ENCODE measurements around the gene MAGOH.

Gene MAGOH

GRCh38 chr1:53270107-53270506 is 31.8 kb upstream of the MAGOH start:
- no peak for DNase-seq

DNA sequence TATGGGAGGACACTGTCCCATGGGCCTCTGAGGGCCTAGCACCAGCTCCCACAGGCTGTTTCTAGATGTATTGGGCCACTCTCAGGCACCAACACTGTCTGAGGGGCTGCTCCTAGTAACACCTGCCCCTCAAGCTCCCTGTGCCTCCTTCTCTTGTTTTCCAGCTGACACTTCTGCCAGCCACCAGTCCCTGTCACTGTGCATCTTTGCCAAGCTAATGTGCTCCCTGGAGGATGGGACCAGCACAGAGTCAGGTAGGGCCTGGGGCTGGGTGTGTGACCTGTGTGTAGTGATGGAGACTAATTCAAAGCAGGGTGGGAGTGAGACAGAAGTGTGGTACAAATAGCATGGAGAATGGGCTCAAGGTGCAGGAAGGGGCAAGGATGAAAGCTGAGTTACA is 29.4 kb upstream of the MAGOH start:
- DNase-seq = no peak

- DNase-seq = peak; percentile 8
Measured at GRCh38 chr1:53266038-53266437, 27.7 kb upstream of the MAGOH start.

GRCh38 chr1:53265581-53265980 is 27.3 kb upstream of the MAGOH start:
- DNase-seq = no peak

DNA sequence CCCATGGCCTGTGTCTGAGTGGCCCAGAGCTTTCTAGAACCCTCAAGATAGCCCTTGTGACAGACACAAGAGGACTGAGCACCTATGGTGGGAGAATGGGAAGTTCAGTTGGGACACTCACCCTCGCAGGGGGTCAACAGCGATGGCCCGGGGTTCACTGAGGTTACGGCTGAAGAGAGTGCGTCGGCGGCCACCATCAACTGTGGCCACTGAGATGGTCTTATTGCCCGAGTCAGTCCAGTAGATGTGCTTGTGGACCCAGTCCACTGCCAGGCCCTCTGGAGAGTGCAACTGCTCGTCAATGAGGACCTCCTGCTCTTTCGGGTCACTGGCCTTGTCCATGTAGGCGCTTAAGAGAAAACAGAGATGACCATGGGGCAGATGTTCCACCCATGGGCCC is 25.7 kb upstream of the MAGOH start:
- no peak for DNase-seq

- DNase-seq = no peak
Measured at GRCh38 chr1:53262000-53262399, 23.7 kb upstream of the MAGOH start.

- DNase-seq = no peak
Measured at GRCh38 chr1:53260631-53261247, 22.4 kb upstream of the MAGOH start.

GRCh38 chr1:53259932-53260331 is 21.6 kb upstream of the MAGOH start:
- no peak for DNase-seq

- no peak for DNase-seq
Measured at GRCh38 chr1:53258216-53258615, 19.9 kb upstream of the MAGOH start.

GRCh38 chr1:53257454-53258081 is 19.2 kb upstream of the MAGOH start:
- DNase-seq = no peak

DNA sequence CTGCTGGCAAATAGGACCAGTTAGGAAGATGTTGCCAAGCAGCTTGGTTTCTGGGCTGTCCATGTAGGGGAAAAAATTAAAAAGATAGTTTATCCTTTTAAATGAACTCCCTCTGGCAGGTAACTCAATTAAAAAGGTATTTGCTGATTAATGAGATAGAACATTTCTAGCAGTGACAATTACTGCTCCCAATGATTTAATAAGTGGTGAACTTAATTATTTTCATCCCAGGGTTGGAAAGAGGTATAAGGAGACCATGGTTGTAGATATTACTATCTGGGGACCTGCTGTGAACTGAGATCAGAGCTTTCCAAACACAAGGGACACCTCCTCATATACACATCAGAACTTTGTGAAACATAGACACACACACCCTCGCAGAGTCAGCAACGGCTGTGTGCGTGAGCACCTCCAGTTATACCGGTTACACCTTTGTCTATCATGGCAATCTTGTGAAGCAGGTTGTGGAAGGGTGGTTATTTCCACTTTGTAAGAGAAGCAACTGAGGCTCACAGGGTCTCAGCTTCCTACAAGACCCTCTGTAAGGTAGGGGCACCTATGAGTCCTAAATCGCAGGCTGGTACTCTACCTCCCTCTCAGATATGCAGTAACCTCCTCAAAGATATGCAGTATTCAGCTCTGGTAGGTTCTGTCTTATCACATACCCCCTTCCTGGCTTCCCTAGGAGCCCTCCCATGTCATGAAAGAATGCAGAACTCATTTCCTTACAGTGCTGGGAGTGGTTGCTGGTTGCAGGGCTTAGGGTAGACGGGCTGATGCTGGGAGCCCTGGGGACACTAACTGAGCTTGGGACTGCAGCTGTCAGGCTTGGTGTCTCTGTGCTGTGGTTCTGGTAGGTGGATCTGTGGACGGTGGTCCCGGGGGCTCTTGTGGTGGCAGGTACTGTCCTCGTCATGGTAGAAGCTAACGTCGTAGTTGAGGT is 18.5 kb upstream of the MAGOH start:
- DNase-seq = no peak

- no peak for DNase-seq
Measured at GRCh38 chr1:53255031-53255430, 16.7 kb upstream of the MAGOH start.

GRCh38 chr1:53254011-53254640 is 15.8 kb upstream of the MAGOH start:
- DNase-seq = no peak

DNA sequence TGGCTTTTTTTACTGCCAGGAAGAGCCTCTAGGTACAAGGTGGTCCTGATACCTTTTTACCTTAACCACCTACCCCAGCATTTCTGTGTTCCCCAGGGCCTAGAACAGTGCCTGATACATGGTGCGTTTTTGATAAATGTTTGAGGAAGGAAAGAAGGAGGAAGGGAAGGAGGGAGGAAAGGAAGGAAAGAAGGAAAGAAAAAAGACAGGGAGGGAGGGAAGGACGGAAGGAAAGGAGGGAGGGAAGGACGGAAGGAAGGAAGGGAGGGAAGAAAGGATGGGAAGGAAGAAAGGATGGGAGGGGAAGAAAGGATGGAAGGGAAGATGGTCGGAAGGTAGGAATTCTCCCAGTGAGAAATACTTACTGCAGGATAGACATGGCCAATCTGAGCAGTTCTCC is 12.0 kb upstream of the MAGOH start:
- DNase-seq = no peak

- DNase-seq = peak; percentile 97
Measured at GRCh38 chr1:53249706-53250105, 11.4 kb upstream of the MAGOH start.

GRCh38 chr1:53246261-53247134 is 8.2 kb upstream of the MAGOH start:
- DNase-seq = no peak

GRCh38 chr1:53244141-53244540 is 5.8 kb upstream of the MAGOH start:
- DNase-seq = no peak

GRCh38 chr1:53242381-53242780 is 4.1 kb upstream of the MAGOH start:
- DNase-seq = peak; percentile 4

DNA sequence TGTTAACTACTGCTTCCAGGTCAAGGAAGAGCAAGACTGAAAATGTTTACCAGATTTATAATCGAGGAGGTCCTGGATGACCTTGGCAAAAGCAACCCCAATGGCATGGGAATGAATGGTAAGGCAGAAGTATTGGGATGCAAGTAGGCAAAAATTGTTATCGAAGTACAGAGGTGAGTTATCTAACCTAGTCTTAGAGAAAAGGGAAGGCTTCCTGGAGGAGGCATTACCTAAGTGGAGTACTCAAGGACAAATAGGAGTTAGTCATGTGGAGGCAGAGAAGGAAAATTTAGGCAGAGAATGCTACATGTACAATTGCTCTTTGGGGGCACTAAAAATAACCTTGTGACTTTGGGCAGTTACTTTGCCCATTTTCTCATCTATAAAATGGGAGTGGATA is 3.5 kb upstream of the MAGOH start:
- DNase-seq = no peak

- no peak for DNase-seq
Measured at GRCh38 chr1:53237638-53238037, 680 bp downstream of the MAGOH start.

GRCh38 chr1:53220962-53221286 is 17.4 kb downstream of the MAGOH start:
- no peak for DNase-seq

DNA sequence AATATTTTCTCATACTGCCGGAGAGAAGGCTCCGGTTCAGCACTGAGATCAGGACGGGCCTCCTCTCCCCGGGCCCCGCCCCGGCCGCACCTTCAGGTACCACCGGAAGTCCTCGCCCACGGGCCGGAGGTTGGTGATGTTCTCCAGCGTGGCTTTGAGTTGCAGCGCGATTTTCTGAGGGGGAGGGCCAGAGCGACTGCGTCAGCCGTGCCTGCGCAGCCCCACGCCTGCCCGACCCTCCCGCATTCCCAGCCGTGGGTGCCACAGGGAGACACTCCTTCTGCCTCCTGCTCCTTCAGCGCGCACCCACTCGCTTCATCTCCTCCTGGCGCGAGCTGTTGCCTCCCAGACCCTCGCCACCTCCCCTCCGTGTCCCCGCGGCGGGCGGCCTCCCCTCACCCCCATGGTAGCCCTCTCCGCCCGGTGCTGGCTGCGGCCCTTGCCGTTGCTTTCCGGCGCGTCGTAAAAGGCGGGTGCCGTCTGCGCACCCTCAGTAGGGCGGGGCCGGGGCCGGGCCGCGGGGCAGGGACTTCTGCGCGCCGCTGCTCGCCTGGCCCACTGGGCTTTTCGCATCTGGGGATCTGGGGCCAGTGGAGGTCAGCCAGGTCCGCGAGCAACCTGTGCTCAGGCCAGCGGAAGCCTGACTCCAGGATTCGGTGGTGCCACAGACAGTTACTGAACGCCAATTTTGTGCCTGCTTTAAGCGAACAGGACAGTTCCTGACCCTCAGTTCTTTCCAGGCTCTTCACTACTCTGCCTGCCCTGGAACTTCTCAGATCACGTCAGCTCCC is 18.0 kb downstream of the MAGOH start, which contains the start of gene CZIB:
CZIB (minus strand) TSS at position 464 of the 791 bp plus-strand sequence; CDS start at position 405, 59 bp downstream.
- DNase-seq = peak; percentile 93
